ENCODE results near the gene PTPRG. TPM values are rescaled to one million over a fixed set of nuclear protein-coding genes. Genes with fewer than 3 reads are reported as not detected.

PTPRG gene
- total and polyA plus RNA-seq, 2 donors (not counting 1 experiment from before 2014, with no cell fraction given) = 67.0 to 97.9 TPM

DNA sequence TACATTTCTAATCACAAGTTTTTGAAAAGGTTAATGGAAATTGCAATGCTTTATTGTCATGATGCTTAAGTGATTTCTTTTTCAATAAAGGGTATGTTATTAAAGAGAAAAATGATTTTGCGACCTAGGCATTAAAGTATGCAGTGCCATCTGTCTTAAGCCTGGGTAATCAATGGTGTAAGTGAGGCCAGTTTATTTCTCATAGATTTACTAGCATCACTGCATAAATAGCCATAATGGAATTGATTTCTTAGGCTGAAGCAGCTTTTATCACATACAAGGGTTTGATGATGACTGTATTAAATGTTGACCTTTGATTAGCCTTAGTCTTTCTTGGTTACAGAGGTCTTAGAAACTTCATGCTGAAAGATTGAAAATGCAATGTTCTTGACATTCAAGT, 464.5 kb downstream of the PTPRG start:
- no peak overlapping the region for H3K4me3 ChIP-seq (replicated peaks in 1 of 4; ENCODE audit: control extremely low read depth in 1 of 4, insufficient read depth in 1 of 4, low read depth in 3 of 4, low read length in 4 of 4)
- H3K4me1 ChIP-seq (ENCODE audit: control insufficient read depth, extremely low read depth, insufficient read depth, low read length) = no peaks in the 10 kb centered on the region
- no peaks in the 10 kb centered on the region for H3K27me3 ChIP-seq (ENCODE audit: control insufficient read depth, insufficient read depth, low read length)
- H3K27ac ChIP-seq (ENCODE audit: insufficient read depth, low read length) = no peak overlapping the region
- no peaks in the 10 kb centered on the region for H3K79me2 ChIP-seq (ENCODE audit: control insufficient read depth, insufficient read depth, low read length)
- H3K4me2 ChIP-seq (ENCODE audit: extremely low read depth, insufficient read depth, low read length) = no peak overlapping the region
- TF ChIP-seq EZH2 (IDR thresholded peaks at IDR 0.05; ENCODE audit: low read length, missing control alignments) = no peak
- TF ChIP-seq CTCF (conservative IDR thresholded peaks at IDR 0.05 in 1 of 2, IDR thresholded peaks at IDR 0.05 in 1 of 2; ENCODE audit: low read depth in 1 of 2, low read length in 2 of 2) = no peak
- H2AFZ ChIP-seq (ENCODE audit: low read length) = no peak overlapping the region
- no peak overlapping the region for H3K9ac ChIP-seq (ENCODE audit: insufficient read depth, low read length)
- H4K20me1 ChIP-seq (ENCODE audit: control insufficient read depth, extremely low read depth, insufficient read depth, low read length) = no peaks in the 10 kb centered on the region
- H3K36me3 ChIP-seq (ENCODE audit: control insufficient read depth, insufficient read depth, low read length) = no peaks in the 10 kb centered on the region
- no peak for DNase-seq (ENCODE audit: low read depth in 2 of 2)
- H3K9me3 ChIP-seq (ENCODE audit: control insufficient read depth, insufficient read depth, low read depth, low read length) = no peaks in the 10 kb centered on the region

GRCh38 chr3:62027241-62027640, 465.9 kb downstream of the PTPRG start:
- no peak for DNase-seq (ENCODE audit: low read depth in 2 of 2)
- H3K9ac ChIP-seq (ENCODE audit: insufficient read depth, low read length) = no peak overlapping the region
- H4K20me1 ChIP-seq (ENCODE audit: control insufficient read depth, extremely low read depth, insufficient read depth, low read length) = no peaks in the 10 kb centered on the region
- H3K36me3 ChIP-seq (ENCODE audit: control insufficient read depth, insufficient read depth, low read length) = no peaks in the 10 kb centered on the region
- no peaks in the 10 kb centered on the region for H3K9me3 ChIP-seq (ENCODE audit: control insufficient read depth, insufficient read depth, low read depth, low read length)
- H2AFZ ChIP-seq (ENCODE audit: low read length) = no peak overlapping the region
- H3K4me1 ChIP-seq (ENCODE audit: control insufficient read depth, extremely low read depth, insufficient read depth, low read length) = no peaks in the 10 kb centered on the region
- no peaks in the 10 kb centered on the region for H3K79me2 ChIP-seq (ENCODE audit: control insufficient read depth, insufficient read depth, low read length)
- H3K4me3 ChIP-seq (replicated peaks in 1 of 4; ENCODE audit: control extremely low read depth in 1 of 4, insufficient read depth in 1 of 4, low read depth in 3 of 4, low read length in 4 of 4) = no peak overlapping the region
- H3K27me3 ChIP-seq (ENCODE audit: control insufficient read depth, insufficient read depth, low read length) = no peaks in the 10 kb centered on the region
- H3K4me2 ChIP-seq (ENCODE audit: extremely low read depth, insufficient read depth, low read length) = no peak overlapping the region
- no peak overlapping the region for H3K27ac ChIP-seq (ENCODE audit: insufficient read depth, low read length)
- TF ChIP-seq EZH2 (IDR thresholded peaks at IDR 0.05; ENCODE audit: low read length, missing control alignments) (no peak), CTCF (conservative IDR thresholded peaks at IDR 0.05 in 1 of 2, IDR thresholded peaks at IDR 0.05 in 1 of 2; ENCODE audit: low read depth in 1 of 2, low read length in 2 of 2) (no peak)

DNA sequence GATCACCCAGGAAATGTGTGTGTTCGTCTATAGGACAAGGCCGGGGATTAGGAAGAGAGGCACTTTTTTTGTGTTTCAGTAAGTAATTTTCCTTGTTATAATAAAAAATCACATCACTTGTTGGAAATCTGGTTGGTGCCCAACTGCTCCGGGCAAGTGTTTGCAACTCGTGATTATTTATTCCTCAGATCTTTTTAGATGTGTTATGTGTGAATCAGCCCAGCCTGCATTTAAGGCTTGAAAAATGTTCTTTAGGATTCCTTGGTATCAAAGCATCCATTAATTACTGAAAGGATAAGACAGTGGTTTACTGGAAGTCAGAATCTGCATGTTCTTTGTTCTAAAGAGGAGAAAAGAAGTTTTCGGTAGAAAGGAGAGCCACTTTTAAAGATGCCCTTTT, 466.4 kb downstream of the PTPRG start:
- Histone ChIP-seq H3K27ac (ENCODE audit: insufficient read depth, low read length) (no peak overlapping the region), H3K4me3 (replicated peaks in 1 of 4; ENCODE audit: control extremely low read depth in 1 of 4, insufficient read depth in 1 of 4, low read depth in 3 of 4, low read length in 4 of 4) (no peak overlapping the region), H2AFZ (ENCODE audit: low read length) (no peak overlapping the region), H3K27me3 (ENCODE audit: control insufficient read depth, insufficient read depth, low read length) (no peaks in the 10 kb centered on the region), H3K4me2 (ENCODE audit: extremely low read depth, insufficient read depth, low read length) (no peak overlapping the region), H3K9ac (ENCODE audit: insufficient read depth, low read length) (no peak overlapping the region), H4K20me1 (ENCODE audit: control insufficient read depth, extremely low read depth, insufficient read depth, low read length) (no peaks in the 10 kb centered on the region), H3K79me2 (ENCODE audit: control insufficient read depth, insufficient read depth, low read length) (no peaks in the 10 kb centered on the region), H3K4me1 (ENCODE audit: control insufficient read depth, extremely low read depth, insufficient read depth, low read length) (no peaks in the 10 kb centered on the region), H3K9me3 (ENCODE audit: control insufficient read depth, insufficient read depth, low read depth, low read length) (no peaks in the 10 kb centered on the region), H3K36me3 (ENCODE audit: control insufficient read depth, insufficient read depth, low read length) (no peaks in the 10 kb centered on the region)
- DNase-seq (ENCODE audit: low read depth in 2 of 2) = peak in 1 of 2 donors; percentile 75
- TF ChIP-seq CTCF (conservative IDR thresholded peaks at IDR 0.05 in 1 of 2, IDR thresholded peaks at IDR 0.05 in 1 of 2; ENCODE audit: low read depth in 1 of 2, low read length in 2 of 2) (no peak), EZH2 (IDR thresholded peaks at IDR 0.05; ENCODE audit: low read length, missing control alignments) (no peak)
